GM15510 (cell line): ENCODE results near the gene MED29.
A peak's percentile ranks its signal among the peaks of the same experiment; 100 is the strongest.

ENCODE experiments used
- POLR2A ChIP-seq: IDR thresholded peaks from 3 replicates; pipeline ENCODE4 v1.6.1; 2011; ENCODE audit warnings: borderline replicate concordance; ENCODE audit not compliant: insufficient read length; ENCODE audit errors: extremely low read depth

The MED29 gene

GRCh38 chr19:39402346-39403300, 11.4 kb downstream of the MED29 start:
- peak; percentile 56 for TF ChIP-seq POLR2A

DNA sequence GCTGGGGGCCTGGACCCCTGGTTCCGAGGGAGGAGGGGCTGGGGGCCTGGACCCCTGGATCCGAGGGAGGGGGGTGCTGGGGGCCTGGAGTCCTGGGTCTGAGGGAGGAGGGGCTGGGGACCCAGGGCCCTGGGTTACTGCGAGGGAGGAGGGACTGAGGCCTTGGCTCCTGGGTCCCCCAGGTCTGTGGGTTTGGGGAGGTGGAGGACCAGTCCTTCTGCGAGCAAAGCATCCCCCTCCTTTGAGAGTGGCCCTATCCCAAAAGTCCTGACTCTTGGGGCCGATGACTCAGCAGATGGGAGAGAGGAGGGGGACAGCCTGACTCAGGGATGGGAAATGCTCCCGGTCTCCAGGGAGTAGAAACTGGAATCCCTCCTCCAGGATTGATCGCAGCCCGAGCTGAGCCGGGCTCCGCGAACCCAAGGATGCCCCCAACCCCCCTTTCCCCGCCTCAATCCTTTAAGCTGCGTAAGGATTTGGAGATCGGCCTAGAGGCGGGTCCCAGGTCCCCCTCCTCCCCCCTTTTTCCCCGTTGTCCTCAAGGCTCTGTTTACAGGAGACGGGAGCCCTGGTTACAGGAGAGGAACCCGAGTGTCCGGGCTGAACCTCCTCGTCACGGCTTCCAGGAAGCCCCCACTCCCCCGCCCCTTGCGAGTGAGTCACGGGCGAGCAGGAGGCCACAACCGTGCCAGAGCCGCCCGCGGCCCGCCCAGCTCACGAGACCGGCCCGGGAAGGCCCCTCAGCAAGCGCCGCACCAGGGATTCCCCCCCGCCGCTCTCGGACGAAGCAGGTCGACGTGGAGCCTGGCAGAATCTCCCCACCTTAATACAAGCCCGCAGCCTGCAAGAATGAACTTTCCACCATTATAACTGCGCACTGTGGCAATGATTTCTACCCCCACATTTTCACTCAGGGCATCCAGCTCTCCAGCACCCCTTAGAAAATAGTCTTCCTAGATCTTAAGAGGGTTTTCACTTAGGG, 12.4 kb downstream of the MED29 start:
- peak; percentile 63 for TF ChIP-seq POLR2A

DNA sequence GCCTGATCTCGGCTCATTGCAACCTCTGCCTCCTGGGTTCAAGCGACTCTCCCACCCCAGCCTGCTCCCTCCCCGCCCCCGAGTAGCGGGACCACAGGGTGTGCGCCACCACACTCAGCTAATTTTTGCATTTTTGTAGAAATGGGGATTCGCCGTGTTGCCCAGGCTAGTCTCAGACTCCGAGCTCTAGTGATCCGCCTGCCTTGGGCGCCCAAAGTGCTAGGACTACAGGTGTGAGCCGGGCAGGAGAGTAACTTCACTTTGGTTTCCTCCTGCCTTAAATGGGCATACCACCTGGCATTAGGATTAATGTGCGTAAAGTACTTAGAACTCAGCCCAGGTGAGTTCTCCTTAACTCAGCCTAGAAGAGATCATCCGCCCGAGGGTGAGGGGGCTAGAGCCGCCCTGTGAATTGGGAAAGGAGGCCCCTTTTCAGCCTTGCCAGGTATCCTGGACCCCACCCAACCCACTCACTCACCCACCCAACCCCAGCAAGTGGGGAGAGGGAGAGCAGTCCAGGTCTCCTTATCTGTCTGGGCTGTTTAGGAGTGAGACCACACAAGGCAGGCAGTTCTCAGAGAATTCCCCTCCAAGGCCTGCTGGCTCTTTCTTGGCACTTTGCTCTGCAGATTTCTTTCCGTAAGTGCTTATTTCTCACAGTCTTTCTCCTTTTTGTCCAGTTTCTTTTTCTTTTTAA, 14.2 kb downstream of the MED29 start:
- TF ChIP-seq POLR2A: no peak

- no peak for TF ChIP-seq POLR2A
Observed at GRCh38 chr19:39405958-39406655, 14.9 kb downstream of the MED29 start.

DNA sequence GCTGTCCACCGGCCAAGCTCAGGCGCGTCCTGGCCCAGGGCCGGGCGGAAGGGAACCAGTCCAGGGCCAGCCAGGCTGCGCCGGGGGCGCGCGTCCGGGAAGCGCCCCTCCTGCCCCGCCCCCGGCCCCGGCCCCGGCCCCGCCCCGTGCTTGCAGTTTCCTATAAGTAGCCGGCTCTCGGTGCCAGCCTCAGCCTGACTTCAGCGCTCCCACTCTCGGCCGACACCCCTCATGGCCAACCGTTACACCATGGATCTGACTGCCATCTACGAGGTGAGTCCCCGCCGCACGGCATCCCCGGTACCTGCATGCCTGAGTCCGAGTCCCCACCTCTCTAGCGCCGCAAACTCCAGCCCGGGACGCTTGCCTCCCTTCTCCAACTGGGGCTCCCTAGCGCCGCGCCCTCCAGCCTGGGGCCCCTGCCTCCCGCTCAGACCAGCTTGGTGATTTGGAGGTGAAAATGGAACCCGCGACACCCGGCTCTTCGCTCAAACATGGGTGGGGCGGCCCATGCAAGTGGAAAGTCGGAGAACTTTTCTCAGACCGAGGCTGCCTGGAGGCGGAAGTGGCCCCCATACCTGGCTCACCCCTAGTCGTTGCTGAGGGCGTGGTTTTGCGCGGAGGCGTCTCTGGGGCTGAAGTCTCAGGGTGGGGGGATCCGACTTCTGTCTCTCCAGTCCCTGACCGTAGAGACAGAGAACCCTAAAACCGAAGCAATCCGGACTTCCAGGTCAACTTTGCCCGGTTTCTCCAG, 15.7 kb downstream of the MED29 start, which contains the start of gene ZFP36:
Gene ZFP36 (plus strand): TSS at position 192 of the 754 bp plus-strand sequence. CDS start 58 bp downstream, at position 250.
- peak; percentile 100 for TF ChIP-seq POLR2A

DNA sequence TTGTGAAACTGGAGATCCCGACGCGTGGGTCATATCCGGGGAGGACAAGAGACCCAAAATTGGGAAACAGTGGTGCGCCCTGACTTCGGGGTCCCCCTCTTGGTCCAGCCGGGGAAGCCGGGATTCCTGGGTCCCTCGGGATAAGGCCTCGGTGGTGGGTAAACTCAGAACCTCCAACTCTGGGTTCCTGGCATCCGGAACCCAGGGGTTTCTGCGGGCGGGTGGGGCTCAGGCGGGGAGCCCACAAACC, 16.2 kb downstream of the MED29 start:
- TF ChIP-seq POLR2A: no peak

GRCh38 chr19:39407660-39408391, 16.6 kb downstream of the MED29 start:
- peak; percentile 25 for TF ChIP-seq POLR2A

DNA sequence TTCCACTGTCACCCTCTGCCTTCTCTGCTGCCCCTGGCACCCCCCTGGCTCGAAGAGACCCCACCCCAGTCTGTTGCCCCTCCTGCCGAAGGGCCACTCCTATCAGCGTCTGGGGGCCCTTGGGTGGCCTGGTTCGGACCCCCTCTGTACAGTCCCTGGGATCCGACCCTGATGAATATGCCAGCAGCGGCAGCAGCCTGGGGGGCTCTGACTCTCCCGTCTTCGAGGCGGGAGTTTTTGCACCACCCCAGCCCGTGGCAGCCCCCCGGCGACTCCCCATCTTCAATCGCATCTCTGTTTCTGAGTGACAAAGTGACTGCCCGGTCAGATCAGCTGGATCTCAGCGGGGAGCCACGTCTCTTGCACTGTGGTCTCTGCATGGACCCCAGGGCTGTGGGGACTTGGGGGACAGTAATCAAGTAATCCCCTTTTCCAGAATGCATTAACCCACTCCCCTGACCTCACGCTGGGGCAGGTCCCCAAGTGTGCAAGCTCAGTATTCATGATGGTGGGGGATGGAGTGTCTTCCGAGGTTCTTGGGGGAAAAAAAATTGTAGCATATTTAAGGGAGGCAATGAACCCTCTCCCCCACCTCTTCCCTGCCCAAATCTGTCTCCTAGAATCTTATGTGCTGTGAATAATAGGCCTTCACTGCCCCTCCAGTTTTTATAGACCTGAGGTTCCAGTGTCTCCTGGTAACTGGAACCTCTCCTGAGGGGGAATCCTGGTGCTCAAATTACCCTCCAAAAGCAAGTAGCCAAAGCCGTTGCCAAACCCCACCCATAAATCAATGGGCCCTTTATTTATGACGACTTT, 17.4 kb downstream of the MED29 start:
- peak; percentile 68 for TF ChIP-seq POLR2A

GRCh38 chr19:39409208-39410016, 18.2 kb downstream of the MED29 start:
- TF ChIP-seq POLR2A: peak; percentile 67

GRCh38 chr19:39410017-39410830, 19.0 kb downstream of the MED29 start:
- TF ChIP-seq POLR2A: peak; percentile 57

- no peak for TF ChIP-seq POLR2A
Observed at GRCh38 chr19:39410831-39411080, 19.6 kb downstream of the MED29 start.
